ENCODE measurements around the gene CHL1.

- no peak for TF ChIP-seq CTCF (IDR thresholded peaks at IDR 0.05)
- TF ChIP-seq EZH2 (IDR thresholded peaks at IDR 0.05), result no peak
- TF ChIP-seq EZH2phosphoT487 (IDR thresholded peaks at IDR 0.05), result no peak
Measured at GRCh38 chr3:159974-160373, 36.6 kb upstream of the CHL1 start.
